ENCODE results near the gene KLHL40.

Gene KLHL40

DNA sequence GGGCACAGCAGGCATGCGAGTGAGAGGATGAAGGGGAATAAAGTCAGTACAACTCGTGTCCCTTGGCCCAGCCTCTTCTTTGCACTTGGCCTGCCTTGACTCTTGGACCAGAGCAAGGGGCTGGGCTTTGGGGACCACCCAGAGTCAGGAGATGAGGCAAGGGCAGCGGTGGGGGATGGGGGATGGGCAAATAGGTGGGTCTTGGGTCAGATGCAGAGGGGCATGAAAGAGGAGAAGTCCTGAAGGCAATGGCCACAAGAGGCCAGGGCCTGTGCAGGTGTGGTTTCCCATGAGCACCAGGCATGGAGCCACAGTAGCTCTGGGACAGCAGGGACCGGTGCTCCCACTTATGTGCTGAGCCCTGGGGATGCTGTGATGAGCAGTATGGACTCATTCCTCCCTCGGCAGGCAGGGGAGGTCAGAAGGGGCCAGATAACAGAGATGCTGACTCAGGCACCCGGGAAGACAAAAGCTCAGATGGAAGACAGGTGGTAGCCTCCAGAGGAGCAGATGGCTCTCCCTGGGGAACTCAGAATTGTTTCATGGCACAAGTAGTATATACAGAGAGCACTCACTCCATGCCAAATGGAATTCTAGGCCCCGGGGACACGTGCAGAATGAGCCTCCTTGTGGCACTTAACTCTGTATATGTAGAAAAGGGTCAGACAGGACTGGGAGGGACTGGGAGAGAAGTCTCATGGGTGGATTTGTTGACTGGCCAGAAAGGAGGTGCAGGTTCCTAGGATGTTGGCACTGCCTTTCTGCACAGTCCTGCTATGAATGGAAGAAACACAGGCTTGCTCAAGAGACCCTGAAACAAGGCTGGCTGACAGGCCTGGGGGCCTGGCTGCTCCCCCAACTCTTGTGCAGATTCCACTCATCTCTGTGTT is 17.6 kb upstream of the KLHL40 start:
- Histone ChIP-seq H2BK12ac (ENCODE audit: low read length) (no peak overlapping the region), H3K36me3 (replicated peaks in 1 of 2; ENCODE audit: control insufficient read depth in 2 of 2, insufficient read depth in 2 of 2, low read length in 2 of 2) (no peaks in the 10 kb centered on the region), H4K91ac (ENCODE audit: low read depth, low read length, poor library complexity) (no peak overlapping the region), H3K27ac (replicated peaks; ENCODE audit: low read length) (no peak overlapping the region), H3K14ac (ENCODE audit: low read length) (peak overlapping the region; percentile 47), H3K4me3 (ENCODE audit: low read length in 2 of 2) (no peak overlapping the region), H3K4me1 (ENCODE audit: control insufficient read depth in 2 of 2, insufficient read depth in 1 of 2, low read depth in 1 of 2, low read length in 2 of 2) (peaks cover 0 to 16% of the 10 kb centered on the region in 2 donors), H3K9ac (ENCODE audit: low read depth, low read length, poor library complexity) (peak overlapping the region; percentile 33), H2AFZ (ENCODE audit: low read length) (no peak overlapping the region), H3K4me2 (ENCODE audit: insufficient read depth, low read length, poor library complexity, severe bottlenecking) (no peak overlapping the region), H4K8ac (ENCODE audit: low read depth, low read length) (no peak overlapping the region), H2BK15ac (ENCODE audit: low read length) (no peak overlapping the region), H2BK5ac (ENCODE audit: low read length) (no peak overlapping the region), H3K4ac (ENCODE audit: low read length) (no peak overlapping the region), H3K18ac (ENCODE audit: low read length) (peak overlapping the region; percentile 23), H3K27me3 (ENCODE audit: control insufficient read depth in 3 of 3, insufficient read depth in 3 of 3, low read depth in 1 of 3, low read length in 3 of 3) (no peaks in the 10 kb centered on the region), H3K9me3 (replicated peaks in 1 of 2; ENCODE audit: control insufficient read depth in 2 of 2, insufficient read depth in 1 of 2, low read depth in 1 of 2, low read length in 2 of 2) (peaks cover 0 to 7% of the 10 kb centered on the region in 2 donors), H3K23ac (ENCODE audit: low read depth, low read length, poor library complexity) (peak overlapping the region; percentile 69), H2BK120ac (ENCODE audit: low read depth, low read length) (no peak overlapping the region), H2AK5ac (ENCODE audit: low read depth, low read length) (peak overlapping the region; percentile 29), H3K79me1 (ENCODE audit: low read depth, low read length) (no peaks in the 10 kb centered on the region)
- WGBS, 2 donors (ENCODE audit: extremely low coverage in 2 of 2, insufficient read length in 2 of 2, insufficient replicate concordance in 1 of 2): no CpG with 5 or more reads among the region's 8 CpGs
- DNase-seq (ENCODE audit: low spot score): no peak

GRCh38 chr3:42668413-42668760 is 16.9 kb upstream of the KLHL40 start:
- no peak overlapping the region for H3K4me3 ChIP-seq (ENCODE audit: low read length in 2 of 2)
- H3K9ac ChIP-seq (ENCODE audit: low read depth, low read length, poor library complexity): no peak overlapping the region
- H3K9me3 ChIP-seq (replicated peaks in 1 of 2; ENCODE audit: control insufficient read depth in 2 of 2, insufficient read depth in 1 of 2, low read depth in 1 of 2, low read length in 2 of 2): peaks cover 0 to 7% of the 10 kb centered on the region in 2 donors
- H2BK5ac ChIP-seq (ENCODE audit: low read length): no peak overlapping the region
- H2AFZ ChIP-seq (ENCODE audit: low read length): no peak overlapping the region
- H3K27ac ChIP-seq (replicated peaks; ENCODE audit: low read length): no peak overlapping the region
- H4K8ac ChIP-seq (ENCODE audit: low read depth, low read length): no peak overlapping the region
- no peak for DNase-seq (ENCODE audit: low spot score)
- no peaks in the 10 kb centered on the region for H3K79me1 ChIP-seq (ENCODE audit: low read depth, low read length)
- peaks cover 0 to 12% of the 10 kb centered on the region in 2 donors for H3K4me1 ChIP-seq (ENCODE audit: control insufficient read depth in 2 of 2, insufficient read depth in 1 of 2, low read depth in 1 of 2, low read length in 2 of 2)
- H3K4me2 ChIP-seq (ENCODE audit: insufficient read depth, low read length, poor library complexity, severe bottlenecking): no peak overlapping the region
- no peak overlapping the region for H3K18ac ChIP-seq (ENCODE audit: low read length)
- H3K36me3 ChIP-seq (replicated peaks in 1 of 2; ENCODE audit: control insufficient read depth in 2 of 2, insufficient read depth in 2 of 2, low read length in 2 of 2): no peaks in the 10 kb centered on the region
- H3K4ac ChIP-seq (ENCODE audit: low read length): no peak overlapping the region
- peaks cover 0 to 5% (median 0%) of the 10 kb centered on the region in 3 experiments for H3K27me3 ChIP-seq (ENCODE audit: control insufficient read depth in 3 of 3, insufficient read depth in 3 of 3, low read depth in 1 of 3, low read length in 3 of 3)
- H3K14ac ChIP-seq (ENCODE audit: low read length): no peak overlapping the region
- no peak overlapping the region for H2BK120ac ChIP-seq (ENCODE audit: low read depth, low read length)
- H4K91ac ChIP-seq (ENCODE audit: low read depth, low read length, poor library complexity): no peak overlapping the region
- H2BK12ac ChIP-seq (ENCODE audit: low read length): no peak overlapping the region
- no peak overlapping the region for H2BK15ac ChIP-seq (ENCODE audit: low read length)
- no peak overlapping the region for H3K23ac ChIP-seq (ENCODE audit: low read depth, low read length, poor library complexity)
- H2AK5ac ChIP-seq (ENCODE audit: low read depth, low read length): no peak overlapping the region
- WGBS, 2 donors (ENCODE audit: extremely low coverage in 2 of 2, insufficient read length in 2 of 2, insufficient replicate concordance in 1 of 2): no CpG with 5 or more reads among the region's 2 CpGs

- WGBS, 2 donors (ENCODE audit: extremely low coverage in 2 of 2, insufficient read length in 2 of 2, insufficient replicate concordance in 1 of 2): no CpG with 5 or more reads among the region's 4 CpGs
- no peaks in the 10 kb centered on the region for H3K36me3 ChIP-seq (replicated peaks in 1 of 2; ENCODE audit: control insufficient read depth in 2 of 2, insufficient read depth in 2 of 2, low read length in 2 of 2)
- no peaks in the 10 kb centered on the region for H3K79me1 ChIP-seq (ENCODE audit: low read depth, low read length)
Observed at GRCh38 chr3:42668793-42669217, 16.5 kb upstream of the KLHL40 start.

GRCh38 chr3:42670051-42670576 is 15.2 kb upstream of the KLHL40 start:
- Histone ChIP-seq H3K27ac (replicated peaks; ENCODE audit: low read length) (no peak overlapping the region), H3K14ac (ENCODE audit: low read length) (no peak overlapping the region), H2BK12ac (ENCODE audit: low read length) (no peak overlapping the region), H2AFZ (ENCODE audit: low read length) (no peak overlapping the region), H3K79me1 (ENCODE audit: low read depth, low read length) (no peaks in the 10 kb centered on the region), H3K23ac (ENCODE audit: low read depth, low read length, poor library complexity) (no peak overlapping the region), H4K8ac (ENCODE audit: low read depth, low read length) (no peak overlapping the region), H3K4me2 (ENCODE audit: insufficient read depth, low read length, poor library complexity, severe bottlenecking) (no peak overlapping the region), H4K91ac (ENCODE audit: low read depth, low read length, poor library complexity) (no peak overlapping the region), H3K4me3 (ENCODE audit: low read length in 2 of 2) (no peak overlapping the region), H2AK5ac (ENCODE audit: low read depth, low read length) (no peak overlapping the region), H2BK5ac (ENCODE audit: low read length) (no peak overlapping the region), H3K4ac (ENCODE audit: low read length) (no peak overlapping the region), H3K36me3 (replicated peaks in 1 of 2; ENCODE audit: control insufficient read depth in 2 of 2, insufficient read depth in 2 of 2, low read length in 2 of 2) (no peaks in the 10 kb centered on the region), H2BK120ac (ENCODE audit: low read depth, low read length) (no peak overlapping the region), H2BK15ac (ENCODE audit: low read length) (no peak overlapping the region), H3K18ac (ENCODE audit: low read length) (no peak overlapping the region), H3K9me3 (replicated peaks in 1 of 2; ENCODE audit: control insufficient read depth in 2 of 2, insufficient read depth in 1 of 2, low read depth in 1 of 2, low read length in 2 of 2) (peaks cover 0 to 7% of the 10 kb centered on the region in 2 donors), H3K27me3 (ENCODE audit: control insufficient read depth in 3 of 3, insufficient read depth in 3 of 3, low read depth in 1 of 3, low read length in 3 of 3) (peaks cover 0 to 5% (median 0%) of the 10 kb centered on the region in 3 experiments), H3K9ac (ENCODE audit: low read depth, low read length, poor library complexity) (no peak overlapping the region), H3K4me1 (ENCODE audit: control insufficient read depth in 2 of 2, insufficient read depth in 1 of 2, low read depth in 1 of 2, low read length in 2 of 2) (peaks cover 0 to 9% of the 10 kb centered on the region in 2 donors)
- no CpG with 5 or more reads among the region's 7 CpGs for WGBS, 2 donors (ENCODE audit: extremely low coverage in 2 of 2, insufficient read length in 2 of 2, insufficient replicate concordance in 1 of 2)
- DNase-seq (ENCODE audit: low spot score): no peak

More at GRCh38 chr3:42668793-42669217, 16.5 kb upstream of the KLHL40 start:
- Histone ChIP-seq H2BK12ac (ENCODE audit: low read length) (no peak overlapping the region), H2AK5ac (ENCODE audit: low read depth, low read length) (no peak overlapping the region), H2BK5ac (ENCODE audit: low read length) (no peak overlapping the region), H3K9ac (ENCODE audit: low read depth, low read length, poor library complexity) (no peak overlapping the region), H4K8ac (ENCODE audit: low read depth, low read length) (no peak overlapping the region), H3K9me3 (replicated peaks in 1 of 2; ENCODE audit: control insufficient read depth in 2 of 2, insufficient read depth in 1 of 2, low read depth in 1 of 2, low read length in 2 of 2) (peaks cover 0 to 7% of the 10 kb centered on the region in 2 donors), H3K4me3 (ENCODE audit: low read length in 2 of 2) (no peak overlapping the region), H3K23ac (ENCODE audit: low read depth, low read length, poor library complexity) (peak overlapping the region; percentile 19), H3K27ac (replicated peaks; ENCODE audit: low read length) (no peak overlapping the region), H2BK120ac (ENCODE audit: low read depth, low read length) (no peak overlapping the region), H3K27me3 (ENCODE audit: control insufficient read depth in 3 of 3, insufficient read depth in 3 of 3, low read depth in 1 of 3, low read length in 3 of 3) (peaks cover 0 to 5% (median 0%) of the 10 kb centered on the region in 3 experiments), H3K4ac (ENCODE audit: low read length) (no peak overlapping the region), H2BK15ac (ENCODE audit: low read length) (no peak overlapping the region), H4K91ac (ENCODE audit: low read depth, low read length, poor library complexity) (no peak overlapping the region), H3K4me1 (ENCODE audit: control insufficient read depth in 2 of 2, insufficient read depth in 1 of 2, low read depth in 1 of 2, low read length in 2 of 2) (peaks cover 0 to 9% of the 10 kb centered on the region in 2 donors), H3K4me2 (ENCODE audit: insufficient read depth, low read length, poor library complexity, severe bottlenecking) (no peak overlapping the region), H3K14ac (ENCODE audit: low read length) (no peak overlapping the region), H3K18ac (ENCODE audit: low read length) (no peak overlapping the region), H2AFZ (ENCODE audit: low read length) (no peak overlapping the region)
- DNase-seq (ENCODE audit: low spot score): no peak

All from neuronal stem cell (in vitro differentiated cells).